Measurements from ENCODE around the gene MOGAT3.

DNA sequence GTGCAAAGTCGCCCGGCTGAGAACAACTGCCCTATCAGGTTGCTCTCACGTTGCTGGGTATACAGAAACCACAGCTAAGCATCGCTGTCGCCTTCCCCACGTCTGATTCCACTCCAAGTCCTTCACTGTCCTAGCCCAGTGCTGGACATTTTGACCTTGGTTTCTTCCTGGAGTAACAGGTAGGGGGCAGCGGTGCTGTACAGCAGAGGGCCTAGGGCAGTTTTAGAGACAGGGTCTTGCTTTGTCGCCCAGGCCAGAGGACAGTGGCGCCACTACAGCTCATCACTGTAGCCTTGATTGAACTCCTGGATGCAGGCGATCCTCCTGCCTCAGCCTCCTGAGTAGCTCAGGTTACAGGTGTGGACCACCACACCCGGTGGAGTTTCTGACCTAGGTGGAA is 34.2 kb upstream of the MOGAT3 start:
- no peak for TF ChIP-seq EZH2 (IDR thresholded peaks at IDR 0.05; ENCODE audit: borderline replicate concordance, low read length)
- TF ChIP-seq, protein P1, sequence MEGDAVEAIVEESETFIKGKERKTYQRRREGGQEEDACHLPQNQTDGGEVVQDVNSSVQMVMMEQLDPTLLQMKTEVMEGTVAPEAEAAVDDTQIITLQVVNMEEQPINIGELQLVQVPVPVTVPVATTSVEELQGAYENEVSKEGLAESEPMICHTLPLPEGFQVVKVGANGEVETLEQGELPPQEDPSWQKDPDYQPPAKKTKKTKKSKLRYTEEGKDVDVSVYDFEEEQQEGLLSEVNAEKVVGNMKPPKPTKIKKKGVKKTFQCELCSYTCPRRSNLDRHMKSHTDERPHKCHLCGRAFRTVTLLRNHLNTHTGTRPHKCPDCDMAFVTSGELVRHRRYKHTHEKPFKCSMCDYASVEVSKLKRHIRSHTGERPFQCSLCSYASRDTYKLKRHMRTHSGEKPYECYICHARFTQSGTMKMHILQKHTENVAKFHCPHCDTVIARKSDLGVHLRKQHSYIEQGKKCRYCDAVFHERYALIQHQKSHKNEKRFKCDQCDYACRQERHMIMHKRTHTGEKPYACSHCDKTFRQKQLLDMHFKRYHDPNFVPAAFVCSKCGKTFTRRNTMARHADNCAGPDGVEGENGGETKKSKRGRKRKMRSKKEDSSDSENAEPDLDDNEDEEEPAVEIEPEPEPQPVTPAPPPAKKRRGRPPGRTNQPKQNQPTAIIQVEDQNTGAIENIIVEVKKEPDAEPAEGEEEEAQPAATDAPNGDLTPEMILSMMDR (IDR thresholded peaks at IDR 0.05; ENCODE audit: low read length) = peak; percentile 43; the same call in 1 of the 2 replicates

Measured in OCI-LY1 (cell line).